Measurements from ENCODE around the gene PCDHGA10. TPM values are rescaled to one million over a fixed set of nuclear protein-coding genes. Genes with fewer than 3 reads are reported as not detected.
A peak's percentile ranks its signal among the peaks of the same experiment; 100 is the strongest.
"Not testable (repeated sequence)": the region's sequence is repeated elsewhere in the genome, so short reads cannot be mapped to it uniquely, and the experiment has no call there.

Gene PCDHGA10
- total and polyA plus RNA-seq, 2 experiments from 2014 or later = 4.6 to 11.1 TPM

- H4K20me1 ChIP-seq (ENCODE audit: insufficient read depth) = no peaks in the 10 kb centered on the region
- H3K9me2 ChIP-seq (ENCODE audit: insufficient read depth) = no peaks in the 10 kb centered on the region
- H3K4me1 ChIP-seq (ENCODE audit: insufficient read depth) = no peaks in the 10 kb centered on the region
- no peaks in the 10 kb centered on the region for H3F3A ChIP-seq (ENCODE audit: insufficient read depth)
- TF ChIP-seq EZH2 (IDR thresholded peaks at IDR 0.05; ENCODE audit: insufficient read depth, poor library complexity, severe bottlenecking) (no peak), EZH2phosphoT487 (IDR thresholded peaks at IDR 0.05; ENCODE audit: insufficient read depth, low read depth) (no peak)
- no peaks in the 10 kb centered on the region for H3K9me3 ChIP-seq (ENCODE audit: low read depth)
- H3K4me3 ChIP-seq = no peak overlapping the region
- no peak overlapping the region for H2AFZ ChIP-seq
- no peak overlapping the region for H3K4me2 ChIP-seq (ENCODE audit: unreplicated experiment)
- DNase-seq = no peak
- no peaks in the 10 kb centered on the region for H3K27me3 ChIP-seq (replicated peaks; ENCODE audit: insufficient read depth)
- 36 to 38% methylated on average over 42 to 43 of the region's 43 CpGs for WGBS, 2 experiments (ENCODE audit: low coverage in 1 of 2, low lambda C conversion rate in 2 of 2, missing lambda C conversion rate in 2 of 2)
- no peak overlapping the region for H3K9ac ChIP-seq
- H3K27ac ChIP-seq = no peak overlapping the region
- H3K79me2 ChIP-seq (ENCODE audit: insufficient read depth) = no peaks in the 10 kb centered on the region
- in situ Hi-C loops (cut with MboI) = no loop called here
- no peaks in the 10 kb centered on the region for H3K36me3 ChIP-seq (ENCODE audit: low read depth)
Observed at GRCh38 chr5:141384471-141385267, 28.1 kb upstream of the PCDHGA10 start.

- peak; percentile 61 for DNase-seq
- H3K4me3 ChIP-seq = peak within 1 kb of the TSS; percentile 66
- 13 to 19% methylated on average over 21 to 23 of the region's 40 CpGs for WGBS, 2 experiments (ENCODE audit: low coverage in 1 of 2, low lambda C conversion rate in 2 of 2, missing lambda C conversion rate in 2 of 2)
- H3K79me2 ChIP-seq (ENCODE audit: insufficient read depth); H3K9me2 ChIP-seq (ENCODE audit: insufficient read depth); H3K27me3 ChIP-seq (replicated peaks; ENCODE audit: insufficient read depth); H3K9me3 ChIP-seq (ENCODE audit: low read depth); in situ Hi-C loops (cut with MboI); H4K20me1 ChIP-seq (ENCODE audit: insufficient read depth); H3K27ac ChIP-seq; H3K9ac ChIP-seq; H3F3A ChIP-seq (ENCODE audit: insufficient read depth); H3K4me2 ChIP-seq (ENCODE audit: unreplicated experiment); H3K36me3 ChIP-seq (ENCODE audit: low read depth); H3K4me1 ChIP-seq (ENCODE audit: insufficient read depth): not testable (repeated sequence)
- H2AFZ ChIP-seq = peak within 1 kb of the TSS; percentile 62; the same call in 1 of the 2 replicates
Observed at GRCh38 chr5:141387557-141388311, 25.1 kb upstream of the PCDHGA10 start, which contains the start of gene PCDHGB4. Gene PCDHGB4, plus strand, starts transcription at chr5:141387698. Its CDS starts 187 bp downstream, at chr5:141387885.

GRCh38 chr5:141388661-141389060 is 24.1 kb upstream of the PCDHGA10 start:
- Histone ChIP-seq H3K4me1 (ENCODE audit: insufficient read depth) (no peaks in the 10 kb centered on the region), H3K79me2 (ENCODE audit: insufficient read depth) (no peaks in the 10 kb centered on the region), H3K9me3 (ENCODE audit: low read depth) (no peaks in the 10 kb centered on the region), H3K36me3 (ENCODE audit: low read depth) (no peaks in the 10 kb centered on the region), H3K9ac (no peak overlapping the region), H3K27me3 (replicated peaks; ENCODE audit: insufficient read depth) (no peaks in the 10 kb centered on the region), H3F3A (ENCODE audit: insufficient read depth) (no peaks in the 10 kb centered on the region), H2AFZ (no peak overlapping the region), H4K20me1 (ENCODE audit: insufficient read depth) (no peaks in the 10 kb centered on the region), H3K4me2 (ENCODE audit: unreplicated experiment) (no peak overlapping the region), H3K27ac (no peak overlapping the region), H3K4me3 (no peak overlapping the region), H3K9me2 (ENCODE audit: insufficient read depth) (no peaks in the 10 kb centered on the region)
- no peak for DNase-seq
- WGBS, 2 experiments (ENCODE audit: low coverage in 1 of 2, low lambda C conversion rate in 2 of 2, missing lambda C conversion rate in 2 of 2) = 47% methylated on average over 10 of the region's 10 CpGs
- TF ChIP-seq EZH2 (IDR thresholded peaks at IDR 0.05; ENCODE audit: insufficient read depth, poor library complexity, severe bottlenecking) (no peak), EZH2phosphoT487 (IDR thresholded peaks at IDR 0.05; ENCODE audit: insufficient read depth, low read depth) (no peak)
- in situ Hi-C loops (cut with MboI) = no loop called here

GRCh38 chr5:141389153-141390042 is 23.4 kb upstream of the PCDHGA10 start:
- H3K9ac ChIP-seq = no peak overlapping the region
- no peaks in the 10 kb centered on the region for H3K27me3 ChIP-seq (replicated peaks; ENCODE audit: insufficient read depth)
- WGBS, 2 experiments (ENCODE audit: low coverage in 1 of 2, low lambda C conversion rate in 2 of 2, missing lambda C conversion rate in 2 of 2) = 42 to 43% methylated on average over 56 to 72 of the region's 77 CpGs
- H4K20me1 ChIP-seq (ENCODE audit: insufficient read depth) = no peaks in the 10 kb centered on the region
- H3K4me1 ChIP-seq (ENCODE audit: insufficient read depth) = no peaks in the 10 kb centered on the region
- H3K79me2 ChIP-seq (ENCODE audit: insufficient read depth) = no peaks in the 10 kb centered on the region
- no peaks in the 10 kb centered on the region for H3K9me2 ChIP-seq (ENCODE audit: insufficient read depth)
- in situ Hi-C loops (cut with MboI) = no loop called here
- H3F3A ChIP-seq (ENCODE audit: insufficient read depth) = no peaks in the 10 kb centered on the region
- DNase-seq = no peak
- H3K9me3 ChIP-seq (ENCODE audit: low read depth) = no peaks in the 10 kb centered on the region
- no peak overlapping the region for H3K27ac ChIP-seq
- no peak overlapping the region for H3K4me2 ChIP-seq (ENCODE audit: unreplicated experiment)
- no peaks in the 10 kb centered on the region for H3K36me3 ChIP-seq (ENCODE audit: low read depth)
- TF ChIP-seq EZH2 (IDR thresholded peaks at IDR 0.05; ENCODE audit: insufficient read depth, poor library complexity, severe bottlenecking) (no peak), EZH2phosphoT487 (IDR thresholded peaks at IDR 0.05; ENCODE audit: insufficient read depth, low read depth) (no peak)
- no peak overlapping the region for H3K4me3 ChIP-seq
- no peak overlapping the region for H2AFZ ChIP-seq
